K562 (cell line): Measurements from ENCODE around the gene PBXIP1. TPM values are rescaled to one million over a fixed set of nuclear protein-coding genes. Genes with fewer than 3 reads are reported as not detected.
A peak's percentile ranks its signal among the peaks of the same experiment; 100 is the strongest.

Experiments
- ATF3 ChIP-seq, 2 experiments: fragments of 450-650 bp in 1 of 2; sonication (generic) in 1 of 2; formaldehyde crosslinking in 1 of 2; IDR thresholded peaks in 1 of 2; conservative IDR thresholded peaks in 1 of 2; 2 replicates each; pipeline versions ENCODE4 v1.6.1 to v1.8.1; 2016 to 2023; ENCODE audit warnings: mild to moderate bottlenecking in 2 of 2, moderate library complexity in 2 of 2, inconsistent platforms in 1 of 2, missing genetic modification reagents in 1 of 2
- ELF2 ChIP-seq: fragments of 250-450 bp; sonication (Bioruptor Pico); IDR thresholded peaks from 2 replicates; pipeline ENCODE4 v1.5.0; 2021; ENCODE audit warnings: mild to moderate bottlenecking
- FOXA1 ChIP-seq: fragments of 450-650 bp; IDR thresholded peaks from 2 replicates; pipeline ENCODE4 v1.6.1; 2016; ENCODE audit warnings: mild to moderate bottlenecking, borderline replicate concordance
- MECOM ChIP-seq: fragments of 250-450 bp; sonication (Bioruptor Pico); IDR thresholded peaks from 2 replicates; pipeline ENCODE4 v1.8.0; 2022; ENCODE audit warnings: inconsistent platforms
- MED1 ChIP-seq: sonication (generic); formaldehyde crosslinking; IDR thresholded peaks from 2 replicates; pipeline ENCODE4 v1.8.1; 2023; ENCODE audit warnings: missing genetic modification reagents, borderline replicate concordance
- NCOA1 ChIP-seq: fragments of 450-650 bp; IDR thresholded peaks from 2 replicates; pipeline ENCODE4 v1.6.1; 2016; ENCODE audit warnings: low read depth
- RHOXF2B ChIP-seq: fragments of 250-450 bp; sonication (Bioruptor Pico); conservative IDR thresholded peaks from 2 replicates; pipeline ENCODE4 v1.5.1; 2021
- SMARCC2 ChIP-seq: fragments of 450-650 bp; IDR thresholded peaks from 2 replicates; pipeline ENCODE4 v1.6.1; 2017; ENCODE audit warnings: antibody characterized with exemption, moderate library complexity, mild to moderate bottlenecking, low read depth
- ZNF217 ChIP-seq: sonication (generic); formaldehyde crosslinking; IDR thresholded peaks from 2 replicates; pipeline ENCODE4 v1.8.0; 2022; ENCODE audit warnings: mild to moderate bottlenecking, missing genetic modification reagents
- ZNF24 ChIP-seq: fragments of 450-650 bp; IDR thresholded peaks from 2 replicates; pipeline ENCODE4 v1.6.1; 2016
- ZNF785 ChIP-seq: fragments of 250-450 bp; sonication (Bioruptor Pico); IDR thresholded peaks from 2 replicates; pipeline ENCODE4 v1.4.0; 2020; ENCODE audit warnings: mild to moderate bottlenecking
- polyA plus RNA-seq, 8 experiments: library from polyadenylated mRNA; depleted of rRNA in 4 of 8; stranded (reverse) in 5 of 8; unstranded in 3 of 8; fragments of >200 nt; fragmentation: Nextera tagmentation in 2 of 8; fragmentation: Illumina TruSeq in 1 of 8; extraction: Ambion mirVana in 2 of 8; extraction: Trizol in 1 of 8; gene quantifications; 2 replicates each; pipeline versions ENCODE4 v1.2.1 to v1.2.3, GENCODE V29; 2011 to 2014; ENCODE audit warnings: inconsistent platforms in 1 of 8, missing spikeins in 1 of 8
- total RNA-seq, 7 experiments: library from RNA; depleted of rRNA in 6 of 7; stranded (reverse); fragments of >200 nt in 6 of 7; fragmentation: Illumina TruSeq in 2 of 7; extraction: Trizol in 2 of 7; gene quantifications; 2 replicates each; pipeline versions ENCODE4 v1.2.1 to v1.2.3, GENCODE V29; 2011 to 2021; ENCODE audit warnings: low replicate concordance in 1 of 7
- TF ChIP-seq, protein P1 (sequence below): fragments of 450-650 bp; IDR thresholded peaks from 2 replicates; pipeline ENCODE4 v1.6.1; 2016; ENCODE audit warnings: low read depth
- TF ChIP-seq, protein P2 (sequence below), 2 experiments: IDR thresholded peaks in 1 of 2; conservative IDR thresholded peaks in 1 of 2; 2 replicates each; pipeline ENCODE4 v1.6.1; 2016; ENCODE audit warnings: low read depth in 2 of 2, mild to moderate bottlenecking in 1 of 2, missing compliant biosample characterization in 1 of 2, missing genetic modification characterization in 1 of 2, moderate library complexity in 1 of 2
- TF ChIP-seq, protein P3 (sequence below): fragments of 250-450 bp; sonication (Bioruptor Pico); IDR thresholded peaks from 2 replicates; pipeline ENCODE4 v1.6.1; 2021; ENCODE audit warnings: mild to moderate bottlenecking

Gene PBXIP1
- total and polyA plus RNA-seq, 9 of the 15 experiments (the other 6 are each of a cell fraction or from before 2014, with no cell fraction given), result 0.13 to 8.3 (median 5.8) TPM

- TF ChIP-seq, protein P1, sequence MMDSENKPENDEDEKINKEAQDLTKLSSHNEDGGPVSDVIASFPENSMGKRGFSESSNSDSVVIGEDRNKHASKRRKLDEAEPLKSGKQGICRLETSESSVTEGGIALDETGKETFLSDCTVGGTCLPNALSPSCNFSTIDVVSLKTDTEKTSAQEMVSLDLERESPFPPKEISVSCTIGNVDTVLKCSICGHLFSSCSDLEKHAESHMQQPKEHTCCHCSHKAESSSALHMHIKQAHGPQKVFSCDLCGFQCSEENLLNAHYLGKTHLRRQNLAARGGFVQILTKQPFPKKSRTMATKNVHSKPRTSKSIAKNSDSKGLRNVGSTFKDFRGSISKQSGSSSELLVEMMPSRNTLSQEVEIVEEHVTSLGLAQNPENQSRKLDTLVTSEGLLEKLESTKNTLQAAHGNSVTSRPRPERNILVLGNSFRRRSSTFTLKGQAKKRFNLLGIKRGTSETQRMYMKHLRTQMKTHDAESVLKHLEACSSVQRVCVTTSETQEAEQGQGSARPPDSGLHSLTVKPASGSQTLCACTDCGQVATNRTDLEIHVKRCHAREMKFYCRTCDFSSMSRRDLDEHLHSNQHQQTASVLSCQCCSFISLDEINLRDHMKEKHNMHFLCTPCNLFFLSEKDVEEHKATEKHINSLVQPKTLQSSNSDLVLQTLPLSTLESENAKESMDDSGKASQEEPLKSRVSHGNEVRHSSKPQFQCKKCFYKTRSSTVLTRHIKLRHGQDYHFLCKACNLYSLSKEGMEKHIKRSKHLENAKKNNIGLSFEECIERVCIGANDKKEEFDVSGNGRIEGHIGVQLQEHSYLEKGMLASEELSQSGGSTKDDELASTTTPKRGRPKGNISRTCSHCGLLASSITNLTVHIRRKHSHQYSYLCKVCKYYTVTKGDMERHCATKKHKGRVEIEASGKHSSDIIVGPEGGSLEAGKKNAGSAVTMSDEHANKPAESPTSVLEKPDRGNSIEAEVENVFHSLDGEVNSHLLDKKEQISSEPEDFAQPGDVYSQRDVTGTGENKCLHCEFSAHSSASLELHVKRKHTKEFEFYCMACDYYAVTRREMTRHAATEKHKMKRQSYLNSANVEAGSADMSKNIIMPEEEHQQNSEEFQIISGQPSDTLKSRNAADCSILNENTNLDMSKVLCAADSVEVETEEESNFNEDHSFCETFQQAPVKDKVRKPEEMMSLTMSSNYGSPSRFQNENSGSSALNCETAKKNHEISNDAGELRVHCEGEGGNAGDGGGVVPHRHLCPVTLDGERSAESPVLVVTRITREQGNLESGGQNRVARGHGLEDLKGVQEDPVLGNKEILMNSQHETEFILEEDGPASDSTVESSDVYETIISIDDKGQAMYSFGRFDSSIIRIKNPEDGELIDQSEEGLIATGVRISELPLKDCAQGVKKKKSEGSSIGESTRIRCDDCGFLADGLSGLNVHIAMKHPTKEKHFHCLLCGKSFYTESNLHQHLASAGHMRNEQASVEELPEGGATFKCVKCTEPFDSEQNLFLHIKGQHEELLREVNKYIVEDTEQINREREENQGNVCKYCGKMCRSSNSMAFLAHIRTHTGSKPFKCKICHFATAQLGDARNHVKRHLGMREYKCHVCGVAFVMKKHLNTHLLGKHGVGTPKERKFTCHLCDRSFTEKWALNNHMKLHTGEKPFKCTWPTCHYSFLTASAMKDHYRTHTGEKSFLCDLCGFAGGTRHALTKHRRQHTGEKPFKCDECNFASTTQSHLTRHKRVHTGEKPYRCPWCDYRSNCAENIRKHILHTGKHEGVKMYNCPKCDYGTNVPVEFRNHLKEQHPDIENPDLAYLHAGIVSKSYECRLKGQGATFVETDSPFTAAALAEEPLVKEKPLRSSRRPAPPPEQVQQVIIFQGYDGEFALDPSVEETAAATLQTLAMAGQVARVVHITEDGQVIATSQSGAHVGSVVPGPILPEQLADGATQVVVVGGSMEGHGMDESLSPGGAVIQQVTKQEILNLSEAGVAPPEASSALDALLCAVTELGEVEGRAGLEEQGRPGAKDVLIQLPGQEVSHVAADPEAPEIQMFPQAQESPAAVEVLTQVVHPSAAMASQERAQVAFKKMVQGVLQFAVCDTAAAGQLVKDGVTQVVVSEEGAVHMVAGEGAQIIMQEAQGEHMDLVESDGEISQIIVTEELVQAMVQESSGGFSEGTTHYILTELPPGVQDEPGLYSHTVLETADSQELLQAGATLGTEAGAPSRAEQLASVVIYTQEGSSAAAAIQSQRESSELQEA, result no peak
- 0 out of 2 replicates have a peak, but pooled peaks have one; percentile 33 for TF ChIP-seq ZNF24
- TF ChIP-seq SMARCC2, result peak; percentile 46; the same call in 1 of the 2 replicates
- no peak for TF ChIP-seq ELF2 (CRISPR knock-in tag)
- no peak for TF ChIP-seq MECOM (CRISPR knock-in tag)
- TF ChIP-seq MED1 (CRISPR knock-in tag), result no peak
- no peak for TF ChIP-seq FOXA1
- no peak for TF ChIP-seq ZNF785
- TF ChIP-seq ATF3 (IDR thresholded peaks at IDR 0.05), result peak; percentile 75
- TF ChIP-seq ATF3 (CRISPR knock-in tag; conservative IDR thresholded peaks at IDR 0.05), result peak; percentile 70; the same call in 1 of the 2 replicates
- no peak for TF ChIP-seq ZNF217 (CRISPR knock-in tag)
- TF ChIP-seq, protein P2, sequence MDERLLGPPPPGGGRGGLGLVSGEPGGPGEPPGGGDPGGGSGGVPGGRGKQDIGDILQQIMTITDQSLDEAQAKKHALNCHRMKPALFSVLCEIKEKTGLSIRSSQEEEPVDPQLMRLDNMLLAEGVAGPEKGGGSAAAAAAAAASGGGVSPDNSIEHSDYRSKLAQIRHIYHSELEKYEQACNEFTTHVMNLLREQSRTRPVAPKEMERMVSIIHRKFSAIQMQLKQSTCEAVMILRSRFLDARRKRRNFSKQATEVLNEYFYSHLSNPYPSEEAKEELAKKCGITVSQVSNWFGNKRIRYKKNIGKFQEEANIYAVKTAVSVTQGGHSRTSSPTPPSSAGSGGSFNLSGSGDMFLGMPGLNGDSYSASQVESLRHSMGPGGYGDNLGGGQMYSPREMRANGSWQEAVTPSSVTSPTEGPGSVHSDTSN (CRISPR knock-in tag; IDR thresholded peaks at IDR 0.05; ENCODE audit: low read depth), result no peak
- TF ChIP-seq, protein P2 (tag; conservative IDR thresholded peaks at IDR 0.05; ENCODE audit: low read depth), result peak; percentile 82
- TF ChIP-seq, protein P3, sequence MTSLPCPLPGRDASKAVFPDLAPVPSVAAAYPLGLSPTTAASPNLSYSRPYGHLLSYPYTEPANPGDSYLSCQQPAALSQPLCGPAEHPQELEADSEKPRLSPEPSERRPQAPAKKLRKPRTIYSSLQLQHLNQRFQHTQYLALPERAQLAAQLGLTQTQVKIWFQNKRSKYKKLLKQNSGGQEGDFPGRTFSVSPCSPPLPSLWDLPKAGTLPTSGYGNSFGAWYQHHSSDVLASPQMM (CRISPR knock-in tag), result no peak
- TF ChIP-seq RHOXF2B (CRISPR knock-in tag), result no peak
- TF ChIP-seq NCOA1, result peak; percentile 83
Observed at GRCh38 chr1:154937085-154937987, 18.6 kb downstream of the PBXIP1 start (continued).
